WTC11 (cell line): ENCODE measurements around the gene CIDEB. TPM values are rescaled to one million over a fixed set of nuclear protein-coding genes. Genes with fewer than 3 reads are reported as not detected.

Experiments
- ATAC-seq: fragments of 200-7000 bp; cut with Tn5 transposase; 2 replicates; pipeline ENCODE4 v1.10.0; 2021; ENCODE audit warnings: mild to moderate bottlenecking, moderate library complexity
- CTCF ChIA-PET: fragments of 300-600 bp; sonication (Branson Sonifier 250); formaldehyde crosslinking; loops from one replicate; lab custom pipeline; 2021; ENCODE audit warnings: antibody characterized with exemption; lab: Charles Lee
- POLR2A ChIA-PET: fragments of 350-600 bp; sonication (Branson Sonifier 250); formaldehyde crosslinking; loops from one replicate; lab custom pipeline; 2021; ENCODE audit warnings: antibody characterized with exemption; lab: Charles Lee
- DNase-seq: peaks from one replicate; pipeline ENCODE4 v3.0.0; 2021; ENCODE audit warnings: low spot score
- H3K27ac Mint-ChIP-seq: 2 replicates; pipeline ENCODE4 v1.8.0; 2021; ENCODE audit warnings: mixed read lengths
- H3K27me3 Mint-ChIP-seq: 2 replicates; pipeline ENCODE4 v1.8.0; 2021; ENCODE audit warnings: low read depth, mild to moderate bottlenecking, moderate library complexity, mixed read lengths
- H3K36me3 Mint-ChIP-seq: 2 replicates; pipeline ENCODE4 v1.8.0; 2021; ENCODE audit warnings: mixed read lengths
- H3K4me1 Mint-ChIP-seq: 2 replicates; pipeline ENCODE4 v1.8.0; 2022; ENCODE audit warnings: mixed read lengths
- H3K4me3 Mint-ChIP-seq: 2 replicates; pipeline ENCODE4 v1.8.0; 2021; ENCODE audit warnings: mild to moderate bottlenecking, moderate library complexity, mixed read lengths
- H3K9me3 Mint-ChIP-seq: 2 replicates; pipeline ENCODE4 v1.8.0; 2021; ENCODE audit warnings: mixed read lengths
- ATF6 ChIP-seq: sonication (generic); formaldehyde crosslinking; IDR thresholded peaks from 2 replicates; pipeline ENCODE4 v1.8.1; 2023; ENCODE audit warnings: mild to moderate bottlenecking, missing genetic modification reagents
- CTCF ChIP-seq: fragments of 200-600 bp; IDR thresholded peaks from 2 replicates; pipeline ENCODE4 v1.8.0; 2022; ENCODE audit warnings: antibody characterized with exemption
- JAZF1 ChIP-seq: fragments of 250-450 bp; sonication (Bioruptor Pico); IDR thresholded peaks from 2 replicates; pipeline ENCODE4 v1.9.0; 2021; ENCODE audit warnings: moderate library complexity, mild to moderate bottlenecking, inconsistent platforms
- JUN ChIP-seq: sonication (generic); formaldehyde crosslinking; IDR thresholded peaks from 2 replicates; pipeline ENCODE4 v1.8.0; 2023; ENCODE audit warnings: mild to moderate bottlenecking, missing genetic modification reagents
- MYBL2 ChIP-seq: sonication (generic); formaldehyde crosslinking; IDR thresholded peaks from 2 replicates; pipeline ENCODE4 v1.8.1; 2023; ENCODE audit warnings: mild to moderate bottlenecking, moderate library complexity, missing genetic modification reagents
- NR1H2 ChIP-seq: sonication (generic); formaldehyde crosslinking; IDR thresholded peaks from 2 replicates; pipeline ENCODE4 v1.9.0; 2021; ENCODE audit warnings: mild to moderate bottlenecking, moderate library complexity, missing genetic modification reagents
- NR3C1 ChIP-seq: sonication (generic); formaldehyde crosslinking; conservative IDR thresholded peaks from 2 replicates; pipeline ENCODE4 v1.8.1; 2023; ENCODE audit warnings: low read depth, mild to moderate bottlenecking, missing genetic modification reagents
- ZBTB21 ChIP-seq: sonication (generic); formaldehyde crosslinking; IDR thresholded peaks from 2 replicates; pipeline ENCODE4 v1.8.1; 2023; ENCODE audit warnings: mild to moderate bottlenecking, missing genetic modification reagents, borderline replicate concordance
- ZNF121 ChIP-seq: sonication (generic); formaldehyde crosslinking; IDR thresholded peaks from 2 replicates; pipeline ENCODE4 v1.8.0; 2023; ENCODE audit warnings: missing genetic modification reagents
- total RNA-seq: library from RNA; stranded (reverse); gene quantifications from 3 replicates; pipeline ENCODE4 v1.2.3, GENCODE V29; 2021
- TF ChIP-seq, protein P1 (sequence below): sonication (generic); formaldehyde crosslinking; IDR thresholded peaks from 2 replicates; pipeline ENCODE4 v1.8.0; 2022; ENCODE audit warnings: mild to moderate bottlenecking, missing genetic modification reagents
- TF ChIP-seq, protein P2 (sequence below): sonication (generic); formaldehyde crosslinking; conservative IDR thresholded peaks from 2 replicates; pipeline ENCODE4 v1.8.1; 2023; ENCODE audit warnings: mild to moderate bottlenecking, low read depth, missing genetic modification reagents, moderate library complexity
- TF ChIP-seq, protein P3 (sequence below): fragments of 250-450 bp; sonication (Bioruptor Pico); IDR thresholded peaks from 2 replicates; pipeline ENCODE4 v1.9.0; 2021; ENCODE audit warnings: mild to moderate bottlenecking

CIDEB gene
- total RNA-seq, 1 experiment from 2014 or later: 4.7 TPM

- Mint-ChIP-seq H3K36me3 (peaks cover 23% of the 10 kb centered on the region), H3K27me3 (0 out of 2 replicates have a peak, but pooled peaks cover 3% of the 10 kb centered on the region), H3K9me3 (no peaks in the 10 kb centered on the region), H3K27ac (peak overlapping the region; percentile 89), H3K4me1 (peaks cover 19% of the 10 kb centered on the region), H3K4me3 (peak overlapping the region; percentile 91)
- CTCF ChIA-PET: interaction anchor here (0.9 to 8.2 kb wide), 16 partner anchors 9 to 241 kb away, joined by 3 to 165 read pairs (median 12); partner anchors contain the start of genes CHMP4A, CIDEB, IRF9 and KHNYN
- no peak for TF ChIP-seq JAZF1 (CRISPR knock-in tag)
- TF ChIP-seq, protein P1, sequence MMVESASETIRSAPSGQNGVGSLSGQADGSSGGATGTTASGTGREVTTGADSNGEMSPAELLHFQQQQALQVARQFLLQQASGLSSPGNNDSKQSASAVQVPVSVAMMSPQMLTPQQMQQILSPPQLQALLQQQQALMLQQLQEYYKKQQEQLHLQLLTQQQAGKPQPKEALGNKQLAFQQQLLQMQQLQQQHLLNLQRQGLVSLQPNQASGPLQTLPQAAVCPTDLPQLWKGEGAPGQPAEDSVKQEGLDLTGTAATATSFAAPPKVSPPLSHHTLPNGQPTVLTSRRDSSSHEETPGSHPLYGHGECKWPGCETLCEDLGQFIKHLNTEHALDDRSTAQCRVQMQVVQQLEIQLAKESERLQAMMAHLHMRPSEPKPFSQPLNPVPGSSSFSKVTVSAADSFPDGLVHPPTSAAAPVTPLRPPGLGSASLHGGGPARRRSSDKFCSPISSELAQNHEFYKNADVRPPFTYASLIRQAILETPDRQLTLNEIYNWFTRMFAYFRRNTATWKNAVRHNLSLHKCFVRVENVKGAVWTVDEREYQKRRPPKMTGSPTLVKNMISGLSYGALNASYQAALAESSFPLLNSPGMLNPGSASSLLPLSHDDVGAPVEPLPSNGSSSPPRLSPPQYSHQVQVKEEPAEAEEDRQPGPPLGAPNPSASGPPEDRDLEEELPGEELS: no peak
- 0 out of 2 replicates have a peak, but pooled peaks have one; percentile 25 for TF ChIP-seq ZNF121 (CRISPR knock-in tag)
- TF ChIP-seq MYBL2 (CRISPR knock-in tag): no peak
- TF ChIP-seq, protein P2, sequence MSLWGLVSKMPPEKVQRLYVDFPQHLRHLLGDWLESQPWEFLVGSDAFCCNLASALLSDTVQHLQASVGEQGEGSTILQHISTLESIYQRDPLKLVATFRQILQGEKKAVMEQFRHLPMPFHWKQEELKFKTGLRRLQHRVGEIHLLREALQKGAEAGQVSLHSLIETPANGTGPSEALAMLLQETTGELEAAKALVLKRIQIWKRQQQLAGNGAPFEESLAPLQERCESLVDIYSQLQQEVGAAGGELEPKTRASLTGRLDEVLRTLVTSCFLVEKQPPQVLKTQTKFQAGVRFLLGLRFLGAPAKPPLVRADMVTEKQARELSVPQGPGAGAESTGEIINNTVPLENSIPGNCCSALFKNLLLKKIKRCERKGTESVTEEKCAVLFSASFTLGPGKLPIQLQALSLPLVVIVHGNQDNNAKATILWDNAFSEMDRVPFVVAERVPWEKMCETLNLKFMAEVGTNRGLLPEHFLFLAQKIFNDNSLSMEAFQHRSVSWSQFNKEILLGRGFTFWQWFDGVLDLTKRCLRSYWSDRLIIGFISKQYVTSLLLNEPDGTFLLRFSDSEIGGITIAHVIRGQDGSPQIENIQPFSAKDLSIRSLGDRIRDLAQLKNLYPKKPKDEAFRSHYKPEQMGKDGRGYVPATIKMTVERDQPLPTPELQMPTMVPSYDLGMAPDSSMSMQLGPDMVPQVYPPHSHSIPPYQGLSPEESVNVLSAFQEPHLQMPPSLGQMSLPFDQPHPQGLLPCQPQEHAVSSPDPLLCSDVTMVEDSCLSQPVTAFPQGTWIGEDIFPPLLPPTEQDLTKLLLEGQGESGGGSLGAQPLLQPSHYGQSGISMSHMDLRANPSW (CRISPR knock-in tag): no peak
- DNase-seq (no peak), ATAC-seq (no peak)
- POLR2A ChIA-PET: interaction anchor here (1.0 to 3.6 kb wide), 4 partner anchors 9 to 164 kb away, joined by 3 to 20 read pairs (median 10); partner anchors contain the start of genes CIDEB, RABGGTA and TINF2
Measured at GRCh38 chr14:24298892-24299254, 8.9 kb downstream of the CIDEB start.

DNA sequence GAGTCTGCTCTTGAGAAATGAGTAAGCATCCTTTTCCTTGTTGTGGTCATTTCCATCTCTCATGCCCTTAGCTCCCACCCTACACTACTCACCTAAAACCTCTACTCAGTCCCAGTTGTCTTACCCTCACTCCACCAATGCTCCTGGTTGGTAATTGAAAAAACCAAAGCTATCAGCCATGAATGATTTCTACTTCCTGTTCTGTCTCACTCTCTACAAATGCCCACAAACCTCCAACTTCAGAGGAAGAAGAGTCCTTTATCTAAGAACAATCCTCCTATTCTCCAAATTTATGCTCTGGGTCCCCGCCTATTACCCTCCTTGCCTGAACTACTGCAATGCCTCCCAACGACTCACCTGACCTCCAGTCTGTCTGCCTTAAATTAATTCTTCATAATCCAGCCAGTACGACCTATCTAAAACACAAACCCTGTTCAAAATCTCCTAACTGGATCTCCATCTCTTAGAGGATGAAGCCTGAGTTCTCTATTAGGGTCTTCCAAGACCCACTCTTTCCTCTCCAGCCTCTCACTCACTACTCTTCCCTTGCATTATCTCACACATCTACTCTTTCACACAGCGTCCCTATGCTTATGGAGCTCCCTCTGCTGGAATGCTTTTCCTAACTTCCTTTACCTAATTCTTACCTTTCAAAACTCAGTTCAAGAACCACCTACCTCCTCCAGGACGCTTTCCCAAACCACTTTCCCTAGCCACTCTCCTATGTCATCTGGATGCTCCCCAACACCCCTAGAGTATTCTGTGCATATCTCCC, 10.4 kb downstream of the CIDEB start:
- H3K27me3 Mint-ChIP-seq: 0 out of 2 replicates have a peak, but pooled peaks cover 3% of the 10 kb centered on the region
- ATAC-seq (0 out of 2 replicates have a peak, but pooled peaks have one; percentile 13), DNase-seq (no peak)
- peaks cover 11% of the 10 kb centered on the region for H3K36me3 Mint-ChIP-seq
- no peak for TF ChIP-seq JUN
- no peak overlapping the region; the same call in 1 of the 2 replicates for H3K4me3 Mint-ChIP-seq
- POLR2A ChIA-PET: interaction anchor here (0.6 to 3.6 kb wide), 5 partner anchors 10 to 134 kb away, joined by 3 to 13 read pairs (median 3); partner anchors contain the start of genes CHMP4A, CIDEB, RABGGTA and TINF2
- peak overlapping the region; percentile 83 for H3K27ac Mint-ChIP-seq
- peaks cover 19% of the 10 kb centered on the region for H3K4me1 Mint-ChIP-seq
- H3K9me3 Mint-ChIP-seq: no peaks in the 10 kb centered on the region
- CTCF ChIA-PET: interaction anchor here (0.6 to 8.2 kb wide), 30 partner anchors 9 to 246 kb away, joined by 3 to 165 read pairs (median 7); partner anchors contain the start of genes ADCY4, CARMIL3, CIDEB and EMC9

GRCh38 chr14:24296341-24297157, 11.2 kb downstream of the CIDEB start:
- Mint-ChIP-seq H3K4me1 (peaks cover 19% of the 10 kb centered on the region), H3K36me3 (peaks cover 2% of the 10 kb centered on the region), H3K9me3 (no peaks in the 10 kb centered on the region), H3K4me3 (no peak overlapping the region), H3K27ac (no peak overlapping the region; the same call in 1 of the 2 replicates), H3K27me3 (0 out of 2 replicates have a peak, but pooled peaks cover 3% of the 10 kb centered on the region)
- ATAC-seq (peak; percentile 56), DNase-seq (peak; percentile 54)
- POLR2A ChIA-PET: interaction anchor here (0.6 to 3.6 kb wide), 4 partner anchors 25 to 101 kb away, joined by 3 to 13 read pairs (median 3); partner anchors contain the start of genes CHMP4A, RABGGTA, TINF2 and TM9SF1
- CTCF ChIA-PET: interaction anchor here (0.8 to 8.2 kb wide), 20 partner anchors 8 to 245 kb away, joined by 3 to 165 read pairs (median 13); partner anchors contain the start of genes CARMIL3, CIDEB, LTB4R and LTB4R2
- TF ChIP-seq ATF6 (CRISPR knock-in tag) (no peak), NR1H2 (CRISPR knock-in tag) (no peak), NR3C1 (CRISPR knock-in tag) (no peak), CTCF (peak; percentile 49; the same call in 1 of the 2 replicates), ZBTB21 (CRISPR knock-in tag) (no peak)
- TF ChIP-seq, protein P3, sequence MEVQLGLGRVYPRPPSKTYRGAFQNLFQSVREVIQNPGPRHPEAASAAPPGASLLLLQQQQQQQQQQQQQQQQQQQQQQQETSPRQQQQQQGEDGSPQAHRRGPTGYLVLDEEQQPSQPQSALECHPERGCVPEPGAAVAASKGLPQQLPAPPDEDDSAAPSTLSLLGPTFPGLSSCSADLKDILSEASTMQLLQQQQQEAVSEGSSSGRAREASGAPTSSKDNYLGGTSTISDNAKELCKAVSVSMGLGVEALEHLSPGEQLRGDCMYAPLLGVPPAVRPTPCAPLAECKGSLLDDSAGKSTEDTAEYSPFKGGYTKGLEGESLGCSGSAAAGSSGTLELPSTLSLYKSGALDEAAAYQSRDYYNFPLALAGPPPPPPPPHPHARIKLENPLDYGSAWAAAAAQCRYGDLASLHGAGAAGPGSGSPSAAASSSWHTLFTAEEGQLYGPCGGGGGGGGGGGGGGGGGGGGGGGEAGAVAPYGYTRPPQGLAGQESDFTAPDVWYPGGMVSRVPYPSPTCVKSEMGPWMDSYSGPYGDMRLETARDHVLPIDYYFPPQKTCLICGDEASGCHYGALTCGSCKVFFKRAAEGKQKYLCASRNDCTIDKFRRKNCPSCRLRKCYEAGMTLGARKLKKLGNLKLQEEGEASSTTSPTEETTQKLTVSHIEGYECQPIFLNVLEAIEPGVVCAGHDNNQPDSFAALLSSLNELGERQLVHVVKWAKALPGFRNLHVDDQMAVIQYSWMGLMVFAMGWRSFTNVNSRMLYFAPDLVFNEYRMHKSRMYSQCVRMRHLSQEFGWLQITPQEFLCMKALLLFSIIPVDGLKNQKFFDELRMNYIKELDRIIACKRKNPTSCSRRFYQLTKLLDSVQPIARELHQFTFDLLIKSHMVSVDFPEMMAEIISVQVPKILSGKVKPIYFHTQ (CRISPR knock-in tag): no peak
